Measurements from ENCODE around the gene IFT20.

The IFT20 gene

DNA sequence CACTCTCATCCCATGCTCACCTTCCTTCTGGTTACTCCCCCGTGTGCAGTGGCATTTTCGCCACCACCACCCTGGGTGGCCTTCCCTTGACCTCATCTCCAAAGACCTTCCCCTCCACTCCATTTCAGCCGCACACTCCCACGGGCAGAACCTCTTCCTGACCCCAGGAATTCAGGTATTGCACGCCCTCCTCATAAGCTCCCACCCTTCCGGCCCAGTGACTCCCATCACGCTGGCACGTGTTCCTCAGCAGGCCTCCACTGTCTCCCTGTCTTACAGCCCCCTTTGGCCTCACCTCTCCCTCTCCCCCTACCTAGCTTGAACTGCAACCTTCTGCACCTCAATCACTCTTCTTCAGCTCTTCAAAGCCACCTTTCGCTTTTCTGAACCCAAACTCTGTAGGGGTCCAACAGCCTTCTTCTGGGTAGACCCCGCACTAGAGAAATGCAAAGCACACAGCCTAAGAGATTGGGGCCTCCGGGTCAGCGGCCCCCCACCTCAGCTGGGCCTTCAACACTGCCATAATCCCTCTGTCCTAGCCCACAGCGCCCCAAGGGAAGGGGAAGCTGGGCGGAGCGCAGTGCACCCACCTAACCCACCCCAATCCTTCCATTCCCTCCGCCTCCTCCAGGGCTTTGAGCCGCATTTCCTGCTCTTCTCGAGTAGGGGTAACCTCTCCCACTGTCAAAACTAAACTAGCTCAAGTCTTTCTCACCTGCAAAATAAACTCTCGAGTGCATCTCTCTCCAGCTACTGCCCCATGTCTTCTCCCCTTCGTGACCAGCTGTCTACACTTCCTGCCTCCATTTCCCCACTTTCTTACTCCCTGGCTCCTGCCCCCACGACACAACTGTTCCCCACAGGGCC is 17.9 kb downstream of the IFT20 start:
- Histone ChIP-seq H3K27me3 (ENCODE audit: insufficient read depth, poor library complexity, severe bottlenecking) (no peaks in the 10 kb centered on the region), H3K36me3 (ENCODE audit: low read depth) (peaks cover 16% of the 10 kb centered on the region), H3K9me3 (ENCODE audit: severe bottlenecking) (no peaks in the 10 kb centered on the region), H3K4me3 (ENCODE audit: severe bottlenecking) (no peak overlapping the region), H3K4me1 (ENCODE audit: insufficient read depth, poor library complexity, severe bottlenecking) (no peaks in the 10 kb centered on the region), H3K27ac (ENCODE audit: poor library complexity, severe bottlenecking) (no peak overlapping the region)
- TF ChIP-seq, protein P1, sequence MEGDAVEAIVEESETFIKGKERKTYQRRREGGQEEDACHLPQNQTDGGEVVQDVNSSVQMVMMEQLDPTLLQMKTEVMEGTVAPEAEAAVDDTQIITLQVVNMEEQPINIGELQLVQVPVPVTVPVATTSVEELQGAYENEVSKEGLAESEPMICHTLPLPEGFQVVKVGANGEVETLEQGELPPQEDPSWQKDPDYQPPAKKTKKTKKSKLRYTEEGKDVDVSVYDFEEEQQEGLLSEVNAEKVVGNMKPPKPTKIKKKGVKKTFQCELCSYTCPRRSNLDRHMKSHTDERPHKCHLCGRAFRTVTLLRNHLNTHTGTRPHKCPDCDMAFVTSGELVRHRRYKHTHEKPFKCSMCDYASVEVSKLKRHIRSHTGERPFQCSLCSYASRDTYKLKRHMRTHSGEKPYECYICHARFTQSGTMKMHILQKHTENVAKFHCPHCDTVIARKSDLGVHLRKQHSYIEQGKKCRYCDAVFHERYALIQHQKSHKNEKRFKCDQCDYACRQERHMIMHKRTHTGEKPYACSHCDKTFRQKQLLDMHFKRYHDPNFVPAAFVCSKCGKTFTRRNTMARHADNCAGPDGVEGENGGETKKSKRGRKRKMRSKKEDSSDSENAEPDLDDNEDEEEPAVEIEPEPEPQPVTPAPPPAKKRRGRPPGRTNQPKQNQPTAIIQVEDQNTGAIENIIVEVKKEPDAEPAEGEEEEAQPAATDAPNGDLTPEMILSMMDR (IDR thresholded peaks at IDR 0.05; ENCODE audit: poor library complexity, severe bottlenecking), result no peak
- DNase-seq (ENCODE audit: low spot score), result no peak
- no peak for ATAC-seq (ENCODE audit: low read depth)

DNA sequence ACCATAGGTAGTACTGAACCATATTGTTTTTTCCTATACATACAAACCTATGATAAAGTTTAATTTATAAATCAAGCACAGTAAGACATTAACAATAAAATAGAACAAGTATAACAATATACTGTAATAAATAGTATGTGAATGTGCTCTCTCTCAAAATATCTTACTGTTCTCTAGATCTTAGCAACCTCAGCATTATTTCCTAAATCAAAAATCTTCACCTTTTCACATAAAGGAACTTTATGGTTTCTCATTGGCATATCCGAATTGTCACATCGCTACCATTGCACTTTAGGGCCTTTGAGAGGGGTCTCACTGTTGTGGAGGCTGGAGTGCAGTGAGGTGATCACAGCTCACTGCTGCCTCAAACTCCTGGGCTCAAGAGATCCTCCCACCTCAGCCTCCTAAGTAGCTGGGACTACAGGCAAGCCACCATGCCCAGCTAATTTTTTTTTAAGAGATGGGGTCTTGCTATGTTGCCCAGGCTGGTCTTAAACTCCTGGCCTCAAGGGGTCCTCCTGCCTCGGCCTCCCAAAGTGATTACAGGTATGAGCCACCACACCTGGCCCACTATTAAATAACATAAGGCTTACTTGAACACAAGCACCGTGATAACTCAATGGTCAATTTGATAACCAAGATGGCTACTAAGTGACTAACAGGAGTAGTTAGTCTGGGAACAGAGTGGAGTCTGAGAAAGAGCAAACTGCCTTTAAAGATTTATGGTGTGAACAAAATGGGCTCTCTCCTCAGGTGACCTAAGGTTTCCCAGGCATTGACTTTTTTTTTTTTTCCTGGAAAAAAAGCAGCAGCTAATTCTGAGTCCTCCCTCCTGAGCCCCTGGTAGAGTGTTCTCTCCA is 19.2 kb downstream of the IFT20 start:
- H3K4me1 ChIP-seq (ENCODE audit: insufficient read depth, poor library complexity, severe bottlenecking), result no peaks in the 10 kb centered on the region
- DNase-seq (ENCODE audit: low spot score) (no peak), ATAC-seq (ENCODE audit: low read depth) (no peak)
- no peaks in the 10 kb centered on the region for H3K27me3 ChIP-seq (ENCODE audit: insufficient read depth, poor library complexity, severe bottlenecking)
- no peaks in the 10 kb centered on the region for H3K9me3 ChIP-seq (ENCODE audit: severe bottlenecking)
- no peak overlapping the region for H3K4me3 ChIP-seq (ENCODE audit: severe bottlenecking)
- H3K27ac ChIP-seq (ENCODE audit: poor library complexity, severe bottlenecking), result no peak overlapping the region
- TF ChIP-seq, protein P1 (IDR thresholded peaks at IDR 0.05; ENCODE audit: poor library complexity, severe bottlenecking), result no peak
- H3K36me3 ChIP-seq (ENCODE audit: low read depth), result peaks cover 7% of the 10 kb centered on the region

DNA sequence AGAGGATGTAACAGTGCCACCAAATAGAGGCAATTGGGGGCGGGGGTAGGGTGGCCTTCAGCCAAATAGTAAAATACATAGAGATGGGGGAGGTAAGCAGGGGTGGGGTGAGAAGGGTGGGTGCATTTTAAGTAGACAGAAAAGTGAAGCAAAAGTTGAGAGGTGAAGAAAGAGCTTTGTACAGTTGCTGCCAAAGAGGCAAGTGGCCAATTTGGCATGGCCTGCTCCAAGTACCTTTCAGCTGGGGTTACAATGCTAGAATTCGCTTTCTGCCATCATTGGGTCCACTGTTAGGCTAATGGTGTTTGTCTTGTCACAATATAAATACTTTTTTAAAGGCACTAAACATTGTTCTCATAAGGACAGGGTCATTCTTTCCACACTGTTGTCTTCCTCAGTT is 21.4 kb downstream of the IFT20 start:
- H3K4me1 ChIP-seq (ENCODE audit: insufficient read depth, poor library complexity, severe bottlenecking), result no peaks in the 10 kb centered on the region
- H3K9me3 ChIP-seq (ENCODE audit: severe bottlenecking), result no peaks in the 10 kb centered on the region
- H3K27me3 ChIP-seq (ENCODE audit: insufficient read depth, poor library complexity, severe bottlenecking), result no peaks in the 10 kb centered on the region
- TF ChIP-seq, protein P1 (IDR thresholded peaks at IDR 0.05; ENCODE audit: poor library complexity, severe bottlenecking), result no peak
- DNase-seq (ENCODE audit: low spot score) (no peak), ATAC-seq (ENCODE audit: low read depth) (no peak)
- no peaks in the 10 kb centered on the region for H3K36me3 ChIP-seq (ENCODE audit: low read depth)
- H3K27ac ChIP-seq (ENCODE audit: poor library complexity, severe bottlenecking), result no peak overlapping the region
- H3K4me3 ChIP-seq (ENCODE audit: severe bottlenecking), result no peak overlapping the region

DNA sequence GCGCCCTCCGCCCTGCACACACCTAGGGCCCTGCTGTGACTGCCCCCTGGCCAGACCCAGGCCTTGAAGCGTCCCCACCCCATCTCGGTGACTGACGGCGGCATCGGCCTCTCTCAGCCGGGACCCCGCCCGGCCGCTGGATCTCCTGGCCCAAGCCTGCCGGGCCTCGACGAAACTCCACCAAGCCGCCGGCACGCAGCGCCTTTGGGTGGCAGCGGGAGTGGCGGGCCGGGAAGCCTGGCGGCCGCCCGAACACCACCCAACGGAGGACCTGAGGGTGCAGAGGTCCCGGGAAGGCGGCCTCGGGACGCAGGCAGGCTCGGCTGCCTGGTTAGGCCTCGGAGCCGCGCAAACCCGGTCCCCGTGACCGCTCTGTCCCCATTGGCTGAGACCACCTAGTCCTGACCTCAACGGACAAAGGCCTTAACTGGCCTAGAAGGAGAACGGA is 28.3 kb downstream of the IFT20 start:
- H3K27me3 ChIP-seq (ENCODE audit: insufficient read depth, poor library complexity, severe bottlenecking), result no peaks in the 10 kb centered on the region
- DNase-seq (ENCODE audit: low spot score) (no peak), ATAC-seq (ENCODE audit: low read depth) (no peak)
- no peaks in the 10 kb centered on the region for H3K4me1 ChIP-seq (ENCODE audit: insufficient read depth, poor library complexity, severe bottlenecking)
- TF ChIP-seq, protein P1 (IDR thresholded peaks at IDR 0.05; ENCODE audit: poor library complexity, severe bottlenecking), result no peak
- H3K9me3 ChIP-seq (ENCODE audit: severe bottlenecking), result no peaks in the 10 kb centered on the region
- no peak overlapping the region for H3K4me3 ChIP-seq (ENCODE audit: severe bottlenecking)
- no peak overlapping the region for H3K27ac ChIP-seq (ENCODE audit: poor library complexity, severe bottlenecking)
- no peaks in the 10 kb centered on the region for H3K36me3 ChIP-seq (ENCODE audit: low read depth)
